MM.1S (cell line): ENCODE data around the gene RCOR1.

Source experiments
- CTCF ChIP-seq: fragments of 300-600 bp; sonication (generic); IDR thresholded peaks from 2 replicates; pipeline ENCODE4 v1.5.1; 2016; ENCODE audit warnings: antibody characterized with exemption, low read length, mixed read lengths
- EZH2 ChIP-seq: fragments of 300-600 bp; sonication (generic); optimal IDR thresholded peaks from 2 replicates; pipeline ENCODE3; 2017; ENCODE audit warnings: low read depth, mild to moderate bottlenecking, antibody characterized with exemption, low read length, mixed read lengths

- TF ChIP-seq CTCF (no peak), EZH2 (no peak)
Measured at GRCh38 chr14:102620413-102620812, 28.0 kb downstream of the RCOR1 start.
